ENCODE measurements around the gene TANGO2.
A peak's percentile ranks its signal among the peaks of the same experiment; 100 is the strongest.

Gene TANGO2, protein sequence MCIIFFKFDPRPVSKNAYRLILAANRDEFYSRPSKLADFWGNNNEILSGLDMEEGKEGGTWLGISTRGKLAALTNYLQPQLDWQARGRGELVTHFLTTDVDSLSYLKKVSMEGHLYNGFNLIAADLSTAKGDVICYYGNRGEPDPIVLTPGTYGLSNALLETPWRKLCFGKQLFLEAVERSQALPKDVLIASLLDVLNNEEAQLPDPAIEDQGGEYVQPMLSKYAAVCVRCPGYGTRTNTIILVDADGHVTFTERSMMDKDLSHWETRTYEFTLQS

DNA sequence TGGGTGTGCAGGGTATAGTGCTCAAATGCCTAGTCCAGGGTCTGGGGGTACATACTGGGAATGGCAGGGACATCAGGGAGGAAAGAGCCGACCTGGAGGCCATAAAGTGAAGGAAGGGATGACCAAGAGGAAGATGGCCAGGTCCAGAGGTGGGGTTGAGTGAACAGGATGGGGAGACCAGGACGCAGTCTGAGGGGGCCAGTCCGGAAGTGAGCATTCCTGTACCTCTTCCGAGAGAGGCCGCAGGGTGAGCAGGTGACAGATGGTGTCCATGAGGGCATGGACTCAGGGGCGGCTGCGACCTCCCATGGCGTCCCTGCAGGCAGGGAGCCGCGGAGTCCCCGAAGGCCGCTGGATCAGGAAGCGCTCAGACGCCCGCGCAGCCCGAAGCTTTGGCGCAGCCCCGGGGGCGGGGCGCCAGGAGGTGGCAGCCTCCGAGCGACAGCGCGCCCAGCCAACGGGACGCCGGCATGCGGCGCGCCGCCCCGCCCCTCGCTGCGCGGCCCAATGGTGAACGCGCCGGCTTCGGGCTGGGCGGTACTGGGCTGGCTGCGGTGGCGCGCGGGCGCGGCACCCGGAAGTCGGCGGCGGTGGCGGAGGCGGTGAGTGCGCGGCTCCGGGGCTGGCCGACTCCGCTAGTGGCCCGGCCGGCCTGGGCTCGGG lies at the start of gene TANGO2:
TSS of gene TANGO2 (plus strand) at position 578 of the 663 bp plus-strand sequence. CDS start 15,689 bp downstream, outside the sequence.
- DNase-seq = peak; percentile 95

DNA sequence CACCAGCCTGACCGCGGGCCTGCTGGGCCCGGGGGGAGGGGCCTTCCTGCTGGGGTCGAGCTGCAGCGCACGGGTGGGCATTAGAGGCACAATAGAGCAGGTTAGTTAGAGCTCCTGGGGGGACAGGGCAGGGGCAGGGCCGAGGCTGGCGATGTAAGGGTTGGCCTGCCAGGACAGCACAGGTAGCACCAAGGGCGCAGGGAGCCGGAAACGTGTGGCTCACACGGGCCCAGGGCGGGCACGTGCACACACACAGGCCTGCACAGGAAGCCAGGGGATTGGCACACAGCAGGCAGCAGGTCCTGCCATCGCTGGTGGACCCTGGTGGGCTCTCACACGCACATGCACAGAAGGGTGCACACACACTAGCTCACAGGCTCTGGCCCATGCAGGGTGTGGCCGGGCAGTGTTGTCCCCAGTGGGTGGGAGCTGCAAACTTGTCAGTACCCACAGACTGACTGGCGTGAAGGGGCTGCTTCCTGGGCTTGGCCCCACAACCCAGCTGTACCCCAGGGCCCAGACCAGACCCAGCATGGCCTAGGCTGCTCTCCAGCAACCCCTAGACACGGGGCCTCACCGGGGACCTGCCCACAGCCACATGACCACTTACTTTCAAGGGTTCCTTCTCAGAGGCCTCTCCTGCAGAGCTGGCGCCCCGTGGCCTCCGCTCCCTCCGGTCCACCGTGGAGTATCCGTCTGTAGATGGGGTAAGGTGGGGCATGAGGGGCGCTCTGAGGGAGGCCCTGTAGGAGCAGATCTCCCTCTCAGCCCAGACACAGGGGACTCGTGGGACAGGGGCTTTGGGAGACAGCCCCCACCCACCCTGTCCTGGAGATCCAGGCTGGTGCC lies 49.4 kb upstream of the TANGO2 start:
- DNase-seq = no peak

DNA sequence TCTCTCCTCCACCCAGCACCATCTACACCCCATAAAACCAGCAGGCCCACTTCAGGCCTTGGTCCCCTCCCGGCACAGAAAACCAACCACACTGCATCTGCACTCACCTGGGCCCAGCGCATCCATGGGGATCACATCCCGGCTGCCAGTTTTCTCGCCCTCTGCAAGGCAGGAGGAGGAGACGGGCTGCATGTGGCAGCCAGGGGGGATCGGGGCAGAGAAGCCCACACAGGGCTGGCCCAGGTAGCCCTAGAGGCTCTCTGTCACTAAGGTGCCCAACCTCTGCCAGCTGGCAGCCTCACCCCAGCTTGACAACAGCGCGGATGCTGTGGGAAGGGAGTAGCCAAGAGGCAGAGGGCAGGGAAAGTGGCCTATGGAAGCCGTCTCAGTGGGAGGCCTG lies 48.7 kb upstream of the TANGO2 start:
- no peak for DNase-seq

DNA sequence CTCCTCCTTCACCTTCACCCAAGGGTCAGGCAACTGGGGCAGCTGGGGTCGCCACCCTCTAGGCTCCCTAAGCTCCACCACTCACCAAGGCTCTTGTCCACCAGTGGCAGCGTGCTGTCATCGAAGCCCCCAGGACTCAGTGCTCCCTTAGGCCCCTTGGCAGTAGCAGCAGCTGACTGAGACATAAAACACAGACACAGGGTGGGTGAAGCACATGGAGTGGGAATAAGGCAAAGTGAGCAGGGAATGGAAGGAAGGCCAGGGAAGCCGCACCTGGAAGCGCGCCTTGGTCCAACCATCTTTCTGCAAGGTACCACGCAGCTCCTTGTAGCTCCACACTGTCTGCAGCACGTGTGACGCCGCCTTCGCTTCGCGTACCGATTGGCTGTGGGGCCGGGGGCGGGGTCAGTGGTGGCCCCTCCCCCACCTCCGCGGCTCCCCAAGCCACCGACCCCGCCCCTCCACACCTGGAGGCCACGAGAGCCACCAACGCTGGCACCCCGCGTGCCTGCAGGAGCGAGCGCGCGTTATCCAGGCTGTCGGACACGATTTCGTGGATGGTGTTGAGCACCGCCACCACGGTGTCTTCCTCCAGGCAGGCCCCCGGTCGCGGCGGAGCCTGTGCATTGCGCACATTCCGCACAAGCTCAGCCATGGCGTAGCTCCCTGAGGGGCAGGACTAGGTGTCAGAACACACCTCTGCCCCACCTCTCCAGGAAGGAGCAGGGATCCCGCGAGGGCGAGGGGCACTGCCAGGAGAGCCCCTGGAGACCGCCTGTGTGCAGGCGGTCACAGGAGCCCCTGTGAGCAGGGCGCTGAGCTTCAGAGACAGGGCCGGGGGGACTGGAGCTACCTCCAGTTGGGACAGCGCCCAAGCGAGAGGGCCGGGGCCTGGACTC lies 48.0 kb upstream of the TANGO2 start:
- no peak for DNase-seq

DNA sequence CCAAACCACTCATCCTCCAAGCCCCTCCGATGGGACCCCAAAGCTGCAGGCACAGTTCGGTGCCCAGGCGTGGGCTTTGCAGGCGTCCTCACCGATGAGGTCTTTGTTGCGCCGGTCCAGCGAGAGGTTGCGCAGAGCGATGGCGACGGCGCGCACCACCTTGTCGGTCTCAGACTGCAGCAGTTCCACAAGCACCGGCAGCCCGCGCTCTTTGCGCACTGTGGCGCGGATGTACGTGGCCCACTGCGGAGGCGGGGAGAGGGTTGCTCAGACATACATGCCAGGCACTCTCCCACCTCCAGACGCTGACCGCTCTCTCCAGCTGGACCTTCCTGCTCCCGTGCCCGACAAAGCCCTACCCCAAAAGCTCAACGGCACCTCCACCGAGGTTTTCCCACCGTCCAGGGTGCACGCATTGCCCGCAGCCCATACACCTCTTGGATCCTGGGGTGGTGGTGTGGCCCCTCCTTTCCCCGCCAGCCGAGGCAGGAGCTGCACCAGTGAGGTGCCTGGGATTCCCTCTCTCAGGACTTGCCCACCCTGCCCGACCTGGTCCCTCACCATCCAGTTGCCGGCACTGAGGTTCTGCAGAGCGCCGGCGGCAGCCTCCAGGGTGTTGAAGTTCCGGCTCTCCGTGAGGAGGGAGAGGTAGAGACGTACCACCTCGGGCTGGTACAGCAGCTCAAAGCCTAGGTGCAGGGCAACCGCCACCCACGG lies 47.2 kb upstream of the TANGO2 start:
- DNase-seq = no peak

DNA sequence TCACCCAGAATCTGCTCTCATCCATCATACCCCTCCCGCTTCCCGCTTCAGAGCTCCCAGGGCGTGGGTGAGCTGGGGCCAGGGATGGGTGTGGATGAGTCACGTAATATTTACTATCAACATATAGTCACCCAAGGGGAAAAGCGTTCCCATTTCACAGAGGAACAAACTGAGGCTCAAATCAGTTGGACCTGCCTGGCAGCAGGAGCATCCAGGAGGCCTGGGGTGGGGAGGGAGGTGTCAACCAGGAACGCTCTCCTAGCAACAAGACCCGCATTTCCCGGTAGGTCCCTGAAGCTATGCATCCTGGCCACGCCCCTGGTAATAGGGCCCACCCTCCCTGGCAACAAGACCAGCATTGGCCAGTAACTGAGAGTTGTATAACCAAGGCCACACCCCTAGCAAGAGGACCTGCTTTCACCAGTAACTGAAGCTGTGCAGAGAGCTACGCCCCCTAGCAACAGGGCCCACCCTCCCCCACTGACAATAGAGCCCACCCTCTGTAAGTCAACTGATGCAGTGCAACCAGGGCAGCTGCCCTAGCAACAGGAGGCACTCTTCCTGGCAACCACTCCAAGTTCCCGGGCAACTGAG lies 46.5 kb upstream of the TANGO2 start:
- peak; percentile 29 for DNase-seq

DNA sequence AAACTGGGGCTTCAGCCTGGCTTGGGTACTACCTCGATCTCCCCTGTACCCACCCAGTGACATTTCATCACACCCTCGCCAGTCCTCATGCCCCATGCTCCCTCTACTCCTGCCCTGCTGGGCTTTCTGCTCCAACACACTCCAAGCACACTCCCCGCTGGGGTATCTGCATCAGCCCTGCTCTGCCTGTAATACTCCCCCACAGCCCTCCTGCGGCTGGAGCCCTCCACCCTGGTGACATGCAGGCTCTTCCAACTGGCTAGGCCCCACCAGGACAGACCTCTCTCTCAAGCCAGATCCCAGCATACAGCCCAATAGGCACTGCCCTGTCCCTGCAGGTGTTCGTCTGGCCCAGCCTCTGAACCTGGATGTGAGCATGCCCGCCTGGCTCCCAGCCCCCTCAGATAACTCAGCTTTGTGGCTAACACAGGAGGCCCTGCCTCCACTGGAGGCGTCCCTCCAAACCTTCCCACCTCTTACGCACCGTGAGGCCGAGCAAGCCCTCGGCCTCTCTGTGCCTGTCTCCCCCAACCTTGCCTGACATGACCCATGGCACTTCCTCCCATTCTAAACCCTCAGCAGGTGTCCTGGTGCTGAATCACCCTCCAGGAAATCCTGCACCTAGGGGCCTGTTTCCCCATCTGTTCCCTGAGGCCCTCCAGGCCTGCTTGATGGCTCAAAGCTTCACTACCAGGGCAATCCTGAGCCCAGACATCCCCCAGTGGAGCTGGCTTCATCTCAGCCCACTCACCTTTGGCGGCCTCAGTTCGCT lies 45.8 kb upstream of the TANGO2 start:
- no peak for DNase-seq

DNA sequence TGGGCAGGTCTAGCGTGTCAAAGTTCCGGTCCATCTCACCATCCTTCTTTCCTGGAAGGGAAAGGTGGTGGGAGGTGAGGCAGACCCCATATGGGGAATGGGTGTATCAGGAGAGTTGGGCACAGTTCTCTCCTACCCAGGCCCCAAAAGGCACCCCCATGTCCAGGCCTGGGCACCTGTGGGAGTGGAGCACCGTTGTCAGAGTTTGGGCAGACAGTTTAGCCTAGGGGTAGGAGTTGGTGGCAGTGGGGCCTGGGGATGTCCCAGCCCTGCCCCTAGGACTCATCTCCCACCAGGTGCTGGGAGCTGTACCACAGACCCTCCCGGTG lies 45.2 kb upstream of the TANGO2 start:
- no peak for DNase-seq

DNA sequence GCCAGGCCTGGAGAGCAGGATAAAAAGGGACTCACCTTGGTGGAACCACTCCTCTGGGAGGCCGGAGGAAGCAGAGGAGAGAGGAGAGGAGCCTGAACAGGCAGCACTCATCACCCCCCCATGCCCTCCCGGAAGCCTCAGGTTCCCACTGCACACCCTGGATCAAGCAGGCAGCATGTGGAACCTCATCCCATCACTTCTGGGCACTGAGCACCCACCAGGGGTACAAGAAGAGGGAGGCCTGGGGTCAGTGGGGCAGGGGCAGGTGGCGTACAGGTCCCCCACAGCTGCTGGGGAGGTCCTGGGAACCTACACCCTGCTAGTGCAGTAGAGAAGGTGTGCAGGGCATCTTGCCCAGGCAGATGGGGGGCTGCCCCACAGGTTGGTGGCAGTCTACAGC lies 44.2 kb upstream of the TANGO2 start:
- no peak for DNase-seq

DNA sequence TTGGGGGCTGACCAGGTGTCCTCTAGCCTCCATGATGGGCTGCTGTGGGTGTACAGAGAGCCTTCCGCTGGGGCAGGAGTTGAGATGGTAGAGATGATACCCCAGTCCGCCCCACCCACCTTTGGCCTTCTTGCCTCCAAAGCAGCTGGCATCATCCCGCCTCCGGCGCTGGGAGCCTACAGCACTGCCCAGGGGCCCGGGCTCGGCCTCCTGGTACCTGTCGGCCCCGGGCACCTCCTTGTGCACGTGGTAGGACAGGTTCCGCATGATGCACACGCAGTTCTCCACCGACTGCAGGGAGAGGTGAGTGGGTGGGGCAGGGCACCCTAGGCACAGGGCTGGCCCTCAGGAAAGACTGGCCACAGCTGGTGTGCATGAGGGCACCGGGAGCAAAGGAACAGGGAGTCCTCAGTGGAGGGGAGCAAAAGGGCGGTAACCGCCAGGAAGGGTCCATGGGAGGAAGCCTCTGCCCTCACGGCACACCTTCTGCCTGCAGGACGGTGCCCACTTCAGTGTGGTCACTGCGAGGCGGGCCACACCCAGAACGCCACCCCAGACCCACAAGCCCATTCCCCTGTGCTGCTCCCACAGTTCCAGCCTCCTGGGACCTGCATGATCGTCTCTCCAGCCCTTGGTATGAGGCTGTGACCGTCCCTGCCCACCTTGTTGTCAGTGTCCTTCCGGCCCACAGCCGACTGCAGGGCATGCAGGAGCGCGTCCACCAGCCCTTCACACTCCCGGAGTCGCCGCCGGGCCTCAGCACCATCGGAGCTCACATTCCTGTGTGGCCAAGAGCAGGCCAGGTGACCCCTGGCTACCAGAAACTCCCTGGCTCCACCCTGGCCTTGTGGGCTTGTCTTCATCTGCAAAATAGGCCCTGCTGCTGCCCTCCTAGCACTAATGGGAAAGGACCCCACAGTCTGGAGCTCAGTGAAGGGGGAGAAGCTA lies 43.3 kb upstream of the TANGO2 start:
- no peak for DNase-seq

DNA sequence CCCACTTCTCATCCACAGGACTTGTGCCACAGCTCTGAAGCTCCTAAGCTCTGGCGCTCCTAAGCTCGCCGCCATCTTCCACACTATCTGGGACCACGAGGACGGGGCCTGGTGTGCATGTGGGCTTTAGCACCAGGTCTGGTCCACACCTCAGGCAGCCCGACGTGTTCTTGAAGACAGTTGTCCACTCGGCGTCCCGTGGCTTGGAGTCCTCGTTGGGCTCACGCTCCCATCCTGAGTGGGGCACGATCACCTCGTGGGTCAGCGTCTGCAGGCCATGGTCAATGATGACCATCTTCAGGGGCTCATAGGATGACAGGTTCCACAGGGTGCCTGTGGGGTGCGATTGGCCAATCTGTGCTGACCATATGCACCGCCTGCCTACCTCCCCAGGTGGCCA lies 42.2 kb upstream of the TANGO2 start:
- no peak for DNase-seq

DNA sequence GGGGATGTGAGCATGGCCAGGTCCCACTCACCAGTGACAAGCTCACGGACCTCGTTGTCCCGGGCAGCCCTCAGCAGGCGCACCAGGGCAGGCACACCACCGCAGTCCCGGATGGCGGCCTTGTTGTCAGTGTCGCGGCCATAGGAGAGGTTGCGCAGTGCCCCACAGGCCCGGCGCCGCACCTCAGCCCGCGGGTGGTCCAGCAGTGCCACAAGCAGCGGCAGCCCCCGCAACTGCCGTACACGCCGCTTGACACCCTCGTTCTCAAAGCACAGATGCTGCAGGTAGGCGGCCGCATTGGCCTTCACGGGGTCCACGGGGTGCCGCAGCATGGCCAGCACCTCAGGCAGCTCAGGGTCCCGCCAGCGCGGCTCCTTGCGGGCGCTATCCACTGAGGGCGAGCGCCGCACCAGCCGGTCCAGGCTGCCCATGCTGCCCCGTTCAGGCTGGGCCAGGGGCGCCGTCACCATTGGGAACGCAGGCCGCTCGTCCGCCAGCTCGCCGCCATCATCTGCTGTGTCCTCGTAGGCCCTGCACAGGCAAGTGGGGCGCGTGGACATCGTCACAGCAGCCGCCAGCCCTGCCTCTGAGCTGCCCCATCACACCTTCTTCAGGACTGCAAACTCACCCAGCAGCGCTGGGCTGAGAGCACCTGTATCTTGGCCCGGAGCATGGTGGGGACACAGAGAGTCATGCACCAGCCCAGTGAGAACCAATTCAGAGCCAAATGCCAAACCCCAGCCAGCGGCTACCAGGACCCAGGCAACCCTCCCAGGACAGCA lies 41.0 kb upstream of the TANGO2 start:
- no peak for DNase-seq

DNA sequence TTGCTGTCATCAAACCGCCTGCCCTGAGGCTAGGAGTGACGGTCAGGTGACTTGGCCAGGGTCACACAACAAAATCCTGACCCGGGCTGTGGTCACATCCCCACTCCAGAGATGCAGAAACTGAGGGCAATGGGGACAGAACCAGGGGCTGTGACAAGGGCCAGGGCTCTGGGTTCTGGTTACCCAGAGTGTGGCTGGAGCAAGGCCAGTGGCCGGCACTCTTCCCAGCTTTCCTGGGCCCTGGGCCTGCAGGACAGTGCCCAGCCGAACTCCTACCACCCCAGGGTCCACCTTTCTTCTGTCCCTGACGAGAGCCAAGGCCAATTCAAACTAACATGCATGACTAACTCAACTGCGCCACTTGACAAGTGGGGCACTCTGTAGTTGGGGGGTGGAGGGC lies 40.1 kb upstream of the TANGO2 start:
- no peak for DNase-seq

DNA sequence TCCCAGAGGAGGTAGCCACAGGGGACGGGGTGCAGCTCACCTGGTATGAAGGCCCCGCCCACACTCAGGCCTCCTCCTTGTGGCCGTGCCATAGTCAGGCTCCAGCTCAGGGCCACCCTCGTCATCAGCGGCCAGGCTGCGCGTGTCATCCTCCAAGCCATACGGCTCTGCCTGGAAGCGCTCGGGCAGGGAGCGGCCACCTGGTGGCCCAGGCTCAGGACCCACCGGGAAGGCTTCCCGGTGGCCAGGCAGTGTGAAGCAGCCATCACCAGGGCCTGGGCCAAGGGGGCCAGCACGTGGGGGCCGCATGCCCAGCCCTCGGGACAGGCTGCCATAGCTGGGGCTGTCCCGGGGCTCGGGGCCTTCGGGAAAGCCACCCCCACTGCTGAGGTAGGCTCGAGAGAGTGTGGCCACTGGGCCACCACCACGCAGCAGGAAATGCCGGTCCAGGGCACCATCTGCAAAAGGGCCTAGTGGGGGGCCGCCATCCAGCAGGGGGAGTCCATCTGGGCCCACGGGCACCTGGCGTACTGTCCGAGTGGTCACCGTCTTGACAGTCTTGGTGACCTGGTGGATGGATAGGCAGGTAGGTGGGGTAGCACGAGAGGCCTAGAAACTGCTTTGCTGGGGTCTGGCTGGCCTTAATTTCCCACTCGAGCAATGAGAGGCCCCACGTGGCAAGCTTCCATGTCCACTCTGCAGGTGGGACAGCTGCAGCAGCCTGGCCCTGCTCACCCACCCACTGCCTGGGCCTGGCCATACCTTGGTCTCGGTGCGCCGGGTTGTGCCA lies 39.5 kb upstream of the TANGO2 start:
- DNase-seq = no peak

DNA sequence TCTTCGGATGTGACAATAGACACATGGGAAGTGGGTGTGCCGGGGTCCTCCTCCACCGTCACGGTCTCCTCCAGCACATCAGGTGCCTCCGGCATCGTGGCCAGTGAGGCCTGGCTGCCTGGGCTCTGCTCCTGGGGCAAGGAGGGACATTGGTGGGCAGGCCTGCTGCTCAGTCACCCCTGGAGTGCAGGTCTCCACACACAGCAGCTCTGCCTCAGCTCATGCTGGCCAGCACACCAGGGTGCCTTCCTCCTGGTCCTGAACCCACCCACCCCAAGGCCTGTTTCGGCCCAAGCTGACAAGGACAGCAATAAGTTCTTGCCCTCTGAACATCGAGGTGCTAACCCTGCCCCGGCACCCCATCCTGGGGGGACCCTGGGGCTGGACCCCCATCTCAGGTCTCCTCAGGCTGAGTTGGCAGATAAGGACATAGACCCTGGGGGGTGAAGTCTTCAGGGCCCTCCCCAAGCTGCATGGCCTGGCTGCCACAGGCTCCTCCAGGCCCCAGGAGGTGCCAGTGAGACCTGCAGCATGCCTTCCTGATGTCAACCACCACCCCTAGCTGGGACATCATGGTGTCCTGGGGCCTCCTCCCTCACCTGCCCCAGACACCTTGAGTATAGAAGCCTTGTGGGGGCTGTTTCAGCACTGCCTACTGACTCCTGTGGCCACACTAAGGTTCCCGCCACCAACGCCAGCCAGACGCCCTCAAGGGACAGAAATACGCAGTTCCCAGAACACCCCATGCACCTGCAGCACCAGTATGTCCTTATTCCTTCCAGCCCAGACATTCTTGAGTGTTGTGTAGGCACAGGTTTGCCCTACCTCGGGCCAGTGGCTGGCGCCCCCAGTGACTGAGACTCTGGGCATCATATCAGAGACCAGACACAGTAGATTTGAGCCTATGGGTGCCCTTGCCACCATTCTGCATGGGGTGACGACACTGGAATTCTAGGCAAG lies 38.7 kb upstream of the TANGO2 start:
- DNase-seq = no peak

DNA sequence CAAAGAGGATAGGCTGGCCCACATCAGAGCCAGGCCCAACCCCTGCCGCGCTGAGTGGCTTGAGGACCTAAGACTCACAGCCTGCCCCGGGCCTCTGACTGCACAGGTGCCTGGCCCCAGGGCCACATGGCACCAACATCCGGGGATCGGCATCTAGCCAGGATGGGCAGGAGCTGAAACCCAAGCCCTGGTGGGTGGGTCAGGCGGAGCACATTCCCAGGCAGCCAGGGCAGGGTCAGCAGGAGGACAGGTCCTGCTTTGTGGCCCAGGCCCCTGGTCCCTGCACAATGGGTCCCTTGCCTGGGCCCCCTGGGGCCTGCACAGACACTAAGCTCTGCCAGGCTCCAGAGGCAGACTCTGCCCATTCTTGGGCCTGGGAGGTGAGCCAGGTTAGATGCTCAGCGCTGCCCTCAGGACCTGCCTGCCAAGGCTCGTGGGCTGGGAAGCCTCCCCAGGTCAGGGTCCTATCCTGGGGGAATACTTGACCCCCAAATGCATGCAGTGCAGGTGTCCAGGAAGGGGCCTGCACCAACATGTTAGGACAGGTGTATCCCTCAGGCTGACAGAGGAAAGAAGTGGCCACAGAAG lies 37.8 kb upstream of the TANGO2 start:
- no peak for DNase-seq

DNA sequence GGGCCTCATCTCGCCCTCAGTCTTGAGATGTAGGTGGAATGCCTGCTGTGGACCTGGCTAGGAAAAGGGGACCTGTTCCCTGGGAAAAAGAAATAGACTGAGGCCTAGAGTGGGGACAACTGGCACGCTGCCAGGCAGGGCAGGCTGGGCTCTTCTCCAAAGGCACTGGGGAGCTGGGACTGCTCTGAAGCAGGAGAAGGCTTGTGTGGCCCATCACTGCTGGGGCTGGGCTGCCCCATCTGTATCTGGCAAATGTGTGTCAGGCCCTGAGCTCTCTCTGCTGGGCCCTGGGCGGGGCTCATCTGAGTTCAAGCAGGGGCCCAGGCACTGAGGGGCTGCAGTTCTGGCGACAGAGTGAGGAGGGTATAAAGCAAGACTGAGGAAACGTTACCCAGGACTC lies 37.2 kb upstream of the TANGO2 start:
- DNase-seq = no peak
